ENCODE data around the gene KIF26B. TPM values are rescaled to one million over a fixed set of nuclear protein-coding genes. Genes with fewer than 3 reads are reported as not detected.

KIF26B gene
- total RNA-seq, 1 donor from 2014 or later = 8.8 TPM

DNA sequence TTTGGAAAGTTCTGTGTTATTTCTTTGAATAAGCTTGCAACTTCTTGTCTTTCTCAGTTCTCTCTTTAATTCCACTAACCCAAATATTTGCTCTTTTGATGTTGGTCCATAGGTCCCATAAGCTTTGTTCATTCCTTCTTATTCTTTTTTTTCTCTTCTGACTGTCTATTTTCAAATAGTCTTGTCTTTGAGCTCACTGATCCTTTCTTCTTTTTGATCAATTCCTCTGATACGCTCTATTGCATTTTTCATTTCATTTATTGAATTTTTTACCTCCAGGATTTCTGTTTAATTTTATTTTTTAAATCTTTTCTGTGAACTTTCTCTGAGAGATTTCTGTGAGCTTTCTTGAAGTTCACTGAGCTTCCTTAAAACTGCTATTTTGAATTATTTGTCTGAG, 486.6 kb downstream of the KIF26B start:
- H3K4me3 Mint-ChIP-seq (ENCODE audit: unreplicated experiment) = no peak overlapping the region
- peaks cover 6% of the 10 kb centered on the region for H3K27me3 Mint-ChIP-seq (ENCODE audit: unreplicated experiment)
- TF ChIP-seq, protein P1, sequence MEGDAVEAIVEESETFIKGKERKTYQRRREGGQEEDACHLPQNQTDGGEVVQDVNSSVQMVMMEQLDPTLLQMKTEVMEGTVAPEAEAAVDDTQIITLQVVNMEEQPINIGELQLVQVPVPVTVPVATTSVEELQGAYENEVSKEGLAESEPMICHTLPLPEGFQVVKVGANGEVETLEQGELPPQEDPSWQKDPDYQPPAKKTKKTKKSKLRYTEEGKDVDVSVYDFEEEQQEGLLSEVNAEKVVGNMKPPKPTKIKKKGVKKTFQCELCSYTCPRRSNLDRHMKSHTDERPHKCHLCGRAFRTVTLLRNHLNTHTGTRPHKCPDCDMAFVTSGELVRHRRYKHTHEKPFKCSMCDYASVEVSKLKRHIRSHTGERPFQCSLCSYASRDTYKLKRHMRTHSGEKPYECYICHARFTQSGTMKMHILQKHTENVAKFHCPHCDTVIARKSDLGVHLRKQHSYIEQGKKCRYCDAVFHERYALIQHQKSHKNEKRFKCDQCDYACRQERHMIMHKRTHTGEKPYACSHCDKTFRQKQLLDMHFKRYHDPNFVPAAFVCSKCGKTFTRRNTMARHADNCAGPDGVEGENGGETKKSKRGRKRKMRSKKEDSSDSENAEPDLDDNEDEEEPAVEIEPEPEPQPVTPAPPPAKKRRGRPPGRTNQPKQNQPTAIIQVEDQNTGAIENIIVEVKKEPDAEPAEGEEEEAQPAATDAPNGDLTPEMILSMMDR (IDR thresholded peaks at IDR 0.05) = no peak
- no peak overlapping the region for H3K27ac Mint-ChIP-seq (ENCODE audit: unreplicated experiment)
- H3K9me3 Mint-ChIP-seq (ENCODE audit: unreplicated experiment) = peaks cover 44% of the 10 kb centered on the region
- H3K36me3 Mint-ChIP-seq (ENCODE audit: unreplicated experiment) = peaks cover 5% of the 10 kb centered on the region
- DNase-seq (ENCODE audit: extremely low spot score, unreplicated experiment) = no peak
- H3K4me1 Mint-ChIP-seq (ENCODE audit: unreplicated experiment) = no peaks in the 10 kb centered on the region

DNA sequence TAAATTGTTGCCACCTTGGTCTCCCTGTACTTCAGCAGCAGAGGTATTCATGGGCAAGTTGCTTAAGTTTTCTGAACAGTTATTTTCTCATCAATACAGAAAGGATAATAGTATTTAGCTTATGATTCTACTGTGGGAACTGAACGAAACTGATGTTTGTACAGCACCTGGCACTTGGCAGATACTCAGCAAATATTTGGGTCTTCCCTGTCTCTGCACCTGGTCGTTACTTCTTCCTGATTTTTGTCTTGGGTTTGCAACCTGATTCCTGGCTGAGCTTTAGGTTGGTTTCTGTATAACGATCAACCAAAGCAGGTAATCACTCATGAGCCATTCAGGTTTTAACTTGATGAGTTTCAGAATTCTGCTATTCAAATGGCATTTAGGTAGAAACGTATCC, 490.6 kb downstream of the KIF26B start:
- no peak for DNase-seq (ENCODE audit: extremely low spot score, unreplicated experiment)
- Mint-ChIP-seq H3K9me3 (ENCODE audit: unreplicated experiment) (peaks cover 23% of the 10 kb centered on the region), H3K4me3 (ENCODE audit: unreplicated experiment) (no peak overlapping the region), H3K4me1 (ENCODE audit: unreplicated experiment) (no peaks in the 10 kb centered on the region), H3K27me3 (ENCODE audit: unreplicated experiment) (peaks cover 14% of the 10 kb centered on the region), H3K27ac (ENCODE audit: unreplicated experiment) (no peak overlapping the region), H3K36me3 (ENCODE audit: unreplicated experiment) (peaks cover 5% of the 10 kb centered on the region)
- TF ChIP-seq, protein P1 (IDR thresholded peaks at IDR 0.05) = no peak

- no peak overlapping the region for H3K27ac Mint-ChIP-seq (ENCODE audit: unreplicated experiment)
- no peak for DNase-seq (ENCODE audit: extremely low spot score, unreplicated experiment)
- no peaks in the 10 kb centered on the region for H3K4me1 Mint-ChIP-seq (ENCODE audit: unreplicated experiment)
- no peak overlapping the region for H3K4me3 Mint-ChIP-seq (ENCODE audit: unreplicated experiment)
- peaks cover 20% of the 10 kb centered on the region for H3K9me3 Mint-ChIP-seq (ENCODE audit: unreplicated experiment)
- H3K36me3 Mint-ChIP-seq (ENCODE audit: unreplicated experiment) = peaks cover 5% of the 10 kb centered on the region
- TF ChIP-seq, protein P1 (IDR thresholded peaks at IDR 0.05) = no peak
- H3K27me3 Mint-ChIP-seq (ENCODE audit: unreplicated experiment) = peaks cover 14% of the 10 kb centered on the region
These were observed 491.1 kb downstream of the KIF26B start for GRCh38 chr1:245645894-245646293.

- TF ChIP-seq, protein P1 (IDR thresholded peaks at IDR 0.05) = no peak
- Mint-ChIP-seq H3K4me3 (ENCODE audit: unreplicated experiment) (no peak overlapping the region), H3K36me3 (ENCODE audit: unreplicated experiment) (no peaks in the 10 kb centered on the region)
These were observed 494.2 kb downstream of the KIF26B start for GRCh38 chr1:245648749-245649522.

DNA sequence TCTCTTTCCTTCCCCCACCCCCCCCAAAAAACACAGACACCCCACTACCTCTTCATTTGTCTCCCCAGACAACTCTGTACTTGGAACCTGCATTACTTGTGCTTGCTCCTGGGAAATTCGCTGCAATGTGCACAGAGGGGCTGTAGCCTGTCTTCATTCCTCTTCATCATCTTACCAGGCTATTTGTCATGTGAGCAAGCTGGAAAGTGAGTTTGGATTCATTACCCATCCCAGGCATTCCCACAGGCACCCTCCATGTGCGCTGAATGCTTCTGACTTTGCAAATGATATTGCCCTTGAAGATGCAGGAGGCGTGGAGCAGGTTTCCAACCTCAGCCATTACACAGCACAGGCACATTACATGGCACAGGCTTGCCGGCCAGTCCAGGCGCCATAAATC, 494.9 kb downstream of the KIF26B start:
- H3K4me1 Mint-ChIP-seq (ENCODE audit: unreplicated experiment) = no peaks in the 10 kb centered on the region
- H3K27ac Mint-ChIP-seq (ENCODE audit: unreplicated experiment) = no peak overlapping the region
- H3K4me3 Mint-ChIP-seq (ENCODE audit: unreplicated experiment) = no peak overlapping the region
- H3K9me3 Mint-ChIP-seq (ENCODE audit: unreplicated experiment) = no peaks in the 10 kb centered on the region
- DNase-seq (ENCODE audit: extremely low spot score, unreplicated experiment) = no peak
- peaks cover 13% of the 10 kb centered on the region for H3K27me3 Mint-ChIP-seq (ENCODE audit: unreplicated experiment)
- no peaks in the 10 kb centered on the region for H3K36me3 Mint-ChIP-seq (ENCODE audit: unreplicated experiment)
- TF ChIP-seq, protein P1 (IDR thresholded peaks at IDR 0.05) = no peak

More at GRCh38 chr1:245648749-245649522, 494.2 kb downstream of the KIF26B start:
- Mint-ChIP-seq H3K27me3 (ENCODE audit: unreplicated experiment) (peaks cover 14% of the 10 kb centered on the region), H3K27ac (ENCODE audit: unreplicated experiment) (no peak overlapping the region), H3K4me1 (ENCODE audit: unreplicated experiment) (no peaks in the 10 kb centered on the region), H3K9me3 (ENCODE audit: unreplicated experiment) (peaks cover under 1% of the 10 kb centered on the region)
- DNase-seq (ENCODE audit: extremely low spot score, unreplicated experiment) = no peak

Measured in osteocyte (in vitro differentiated cells).